HepG2 (cell line): ENCODE measurements around the gene OSGIN1. TPM values are rescaled to one million over a fixed set of nuclear protein-coding genes. Genes with fewer than 3 reads are reported as not detected.

Experiments used
- ATAC-seq: fragments of 200-7000 bp; cut with Tn5 transposase; 3 replicates; pipeline ENCODE4 v1.9.1; 2020; ENCODE audit warnings: mild to moderate bottlenecking, moderate library complexity
- BruUV-seq: library from RNA; stranded (reverse); fragments of 400-500 nt; replicated peaks from 2 replicates; lab custom pipeline; 2021; lab: Mats Ljungman, UMichigan
- CTCF ChIA-PET: fragments of 300-600 bp; formaldehyde crosslinking; extraction: SDS; loops from one replicate; lab custom pipeline; 2021; ENCODE audit warnings: low total read pairs, inconsistent platforms, low intra/inter-chr PET ratio; lab: Yijun Ruan, JAX
- POLR2A ChIA-PET: fragments of 350-600 bp; sonication (Branson Sonifier 250); formaldehyde crosslinking; loops from one replicate; lab custom pipeline; 2020; ENCODE audit warnings: antibody characterized with exemption, inconsistent platforms; lab: Yijun Ruan, JAX
- DNase-seq: peaks from one replicate; pipeline ENCODE4 v3.0.0-alpha.2; 2015; ENCODE audit warnings: low spot score
- FAIRE-seq: peaks from 3 replicates; lab custom pipeline; 2011; peaks lifted over from hg19 to GRCh38; lab: Jason Lieb, UNC
- H2AFZ ChIP-seq: one replicate; pipeline ENCODE4 v1.6.1; 2011; ENCODE audit warnings: low read length, inconsistent platforms
- H3K27ac ChIP-seq: fragments of 300-600 bp; 3 replicates; pipeline ENCODE4 v1.8.0; 2011; ENCODE audit warnings: mixed run types, mild to moderate bottlenecking, mixed read lengths, low read length, inconsistent platforms; ENCODE audit not compliant: insufficient read depth; ENCODE audit errors: extremely low read length
- H3K27me3 ChIP-seq, 2 experiments: fragments of 200-600 bp in 1 of 2; 2 replicates in 1 of 2; 3 replicates in 1 of 2; pipeline versions ENCODE4 v1.6.0 to v1.8.0; 2011; ENCODE audit warnings: low read length in 2 of 2, mild to moderate bottlenecking in 2 of 2, moderate library complexity in 2 of 2, inconsistent platforms in 1 of 2; ENCODE audit not compliant: insufficient read depth in 2 of 2, control insufficient read depth in 1 of 2
- H3K36me3 ChIP-seq, 2 experiments: fragments of 200-600 bp in 1 of 2; replicated peaks in 1 of 2; 2 replicates in 1 of 2; 3 replicates in 1 of 2; pipeline versions ENCODE4 v1.5.1 to v1.8.0; 2011; ENCODE audit warnings: low read length in 2 of 2, inconsistent platforms in 1 of 2; ENCODE audit not compliant: insufficient read depth in 2 of 2, control insufficient read depth in 1 of 2
- H3K4me1 ChIP-seq: 2 replicates; pipeline ENCODE4 v1.5.1; 2012; ENCODE audit warnings: low read length, inconsistent platforms; ENCODE audit not compliant: insufficient read depth
- H3K4me2 ChIP-seq: 2 replicates; pipeline ENCODE4 v1.6.0; 2011; ENCODE audit warnings: low read depth, low read length, inconsistent platforms
- H3K4me3 ChIP-seq, 3 experiments: fragments of 200-600 bp in 1 of 3; sonication (generic), shearing (Covaris generic) in 1 of 3; replicated peaks in 1 of 3; 2 replicates each; pipeline ENCODE4 v1.5.1; 2011 to 2016; ENCODE audit warnings: low read length in 3 of 3, inconsistent platforms in 2 of 3, low read depth in 2 of 3, mild to moderate bottlenecking in 2 of 3, control low read depth in 1 of 3, mixed read lengths in 1 of 3; ENCODE audit not compliant: insufficient read depth in 1 of 3
- H3K79me2 ChIP-seq: one replicate; pipeline ENCODE4 v1.6.1; 2011; ENCODE audit warnings: low read length, inconsistent platforms; ENCODE audit not compliant: insufficient read depth
- H3K9ac ChIP-seq: 2 replicates; pipeline ENCODE4 v1.6.0; 2011; ENCODE audit warnings: mild to moderate bottlenecking, low read depth, low read length, inconsistent platforms; ENCODE audit not compliant: insufficient read depth
- H3K9me3 ChIP-seq: 2 replicates; pipeline ENCODE4 v1.5.1; 2012; ENCODE audit warnings: mild to moderate bottlenecking, low read length
- H4K20me1 ChIP-seq: 2 replicates; pipeline ENCODE4 v1.6.0; 2011; ENCODE audit warnings: inconsistent platforms, mild to moderate bottlenecking, low read length, moderate library complexity; ENCODE audit not compliant: insufficient read depth
- HOXA3 ChIP-seq: sonication (generic); formaldehyde crosslinking; IDR thresholded peaks from 2 replicates; pipeline ENCODE4 v1.5.0; 2020; ENCODE audit warnings: missing genetic modification reagents
- KDM1A ChIP-seq: IDR thresholded peaks from 2 replicates; pipeline ENCODE4 v1.6.1; 2016; ENCODE audit warnings: missing compliant biosample characterization
- MEIS1 ChIP-seq: sonication (generic); formaldehyde crosslinking; IDR thresholded peaks from 2 replicates; pipeline ENCODE4 v1.9.0; 2021; ENCODE audit warnings: mild to moderate bottlenecking, missing genetic modification reagents, moderate library complexity, borderline replicate concordance
- STAT5B ChIP-seq: sonication (generic); formaldehyde crosslinking; IDR thresholded peaks from 2 replicates; pipeline ENCODE4 v1.4.0; 2020; ENCODE audit warnings: missing genetic modification reagents
- ZBTB38 ChIP-seq: sonication (generic); formaldehyde crosslinking; IDR thresholded peaks from 2 replicates; pipeline ENCODE4 v1.5.1; 2020; ENCODE audit warnings: mild to moderate bottlenecking, missing genetic modification reagents
- ZFP90 ChIP-seq: sonication (generic); formaldehyde crosslinking; IDR thresholded peaks from 2 replicates; pipeline ENCODE4 v1.8.0; 2022; ENCODE audit warnings: missing genetic modification reagents, mild to moderate bottlenecking, inconsistent platforms, borderline replicate concordance
- ZNF652 ChIP-seq: IDR thresholded peaks from 2 replicates; pipeline ENCODE4 v1.6.1; 2016; ENCODE audit warnings: low read depth, borderline replicate concordance
- ZNF883 ChIP-seq: sonication (generic); formaldehyde crosslinking; IDR thresholded peaks from 2 replicates; pipeline ENCODE4 v1.5.1; 2020; ENCODE audit warnings: mild to moderate bottlenecking, missing genetic modification reagents; ENCODE audit errors: not compliant biosample characterization
- whole genome bisulfite sequencing: methylation state at CpG from one replicate; pipeline ENCODE4 v1.1.6; 2017; ENCODE audit warnings: low lambda C conversion rate; 5-methylcytosine and 5-hydroxymethylcytosine counted together
- in situ Hi-C: cut with HindIII; loops from 2 replicates; pipeline ENCODE4 v1.10.0; 2017; ENCODE audit warnings: low pct_unique_long_range_greater_than_20kb; ENCODE audit not compliant: extremely low pct_ligation_motif_present
- intact Hi-C: fragments of 100-400 bp; cut with micrococcal nuclease; formaldehyde crosslinking; loops from one replicate; pipeline ENCODE4 v1.10.0; 2022; ENCODE audit not compliant: unreplicated experiment
- polyA plus RNA-seq, 8 experiments: library from polyadenylated mRNA; depleted of rRNA in 3 of 8; stranded (reverse) in 7 of 8; unstranded in 1 of 8; fragments of >200 nt; fragmentation: Illumina TruSeq in 4 of 8; extraction: Trizol in 4 of 8; gene quantifications; 2 replicates each; pipeline versions ENCODE4 v1.2.1 to v1.2.3, GENCODE V29; 2011 to 2016; ENCODE audit warnings: low read depth in 4 of 8, missing spikeins in 1 of 8, mixed read lengths in 1 of 8; ENCODE audit not compliant: insufficient read depth in 1 of 8
- total RNA-seq, 5 experiments: library from RNA; depleted of rRNA; stranded (reverse); fragments of >200 nt; fragmentation: Illumina TruSeq; extraction: Trizol; gene quantifications; 2 replicates each; pipeline ENCODE4 v1.2.3, GENCODE V29; 2016; ENCODE audit warnings: low read depth in 1 of 5
- TF ChIP-seq, protein P1 (sequence below): sonication (generic); formaldehyde crosslinking; IDR thresholded peaks from 2 replicates; pipeline ENCODE4 v1.4.0; 2020; ENCODE audit warnings: missing genetic modification reagents
- TF ChIP-seq, protein P2 (sequence below): sonication (generic); formaldehyde crosslinking; IDR thresholded peaks from 2 replicates; pipeline ENCODE4 v1.4.0; 2020; ENCODE audit warnings: low read depth, mild to moderate bottlenecking, missing genetic modification reagents
- TF ChIP-seq, protein P3 (sequence below): sonication (generic); formaldehyde crosslinking; IDR thresholded peaks from 2 replicates; pipeline ENCODE4 v1.4.0; 2020; ENCODE audit warnings: missing genetic modification reagents

OSGIN1 gene
- total and polyA plus RNA-seq, 2 of the 13 experiments (the other 11 are each of a cell fraction or from before 2014, with no cell fraction given): 20.5 to 27.1 TPM

DNA sequence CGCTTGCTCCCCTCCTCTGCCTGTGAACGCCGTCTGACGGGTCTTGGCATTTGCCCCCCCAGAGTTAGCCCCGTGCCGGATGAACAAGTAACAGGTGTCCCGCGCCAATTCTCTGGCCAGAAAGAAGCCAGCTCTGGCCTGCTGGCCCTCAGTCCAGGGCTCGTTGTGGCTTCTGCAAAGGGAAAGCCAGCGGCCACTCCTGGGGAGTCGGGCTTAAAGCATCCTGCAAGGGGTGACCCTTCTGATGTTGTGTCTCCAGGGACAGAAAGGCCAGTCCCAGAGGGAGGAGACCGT lies 18.4 kb upstream of the OSGIN1 start:
- H3K27me3 ChIP-seq: peaks cover 7 to 77% of the 10 kb centered on the region in 2 experiments; a peak in 4 of 5 replicates
- H2AFZ ChIP-seq: no peak overlapping the region
- intact Hi-C loops (no loop called here), in situ Hi-C loops (no loop called here)
- no TSS peak for BruUV-seq
- ChIA-PET POLR2A (interaction anchor here (1.1 to 3.9 kb wide), 3 partner anchors 9 to 22 kb away, joined by 3 to 16 read pairs (median 8); partner anchors contain the start of gene OSGIN1), CTCF (no interaction called here)
- ATAC-seq (no peak), FAIRE-seq (no peak), DNase-seq (no peak)
- WGBS: 68% methylated on average over 12 of the region's 12 CpGs
- no peaks in the 10 kb centered on the region for H4K20me1 ChIP-seq
- no peaks in the 10 kb centered on the region for H3K9me3 ChIP-seq
- H3K4me1 ChIP-seq: peaks cover 42% of the 10 kb centered on the region
- H3K27ac ChIP-seq: no peak overlapping the region
- no peak overlapping the region for H3K4me2 ChIP-seq
- H3K79me2 ChIP-seq: no peaks in the 10 kb centered on the region
- TF ChIP-seq ZBTB38 (CRISPR knock-in tag) (no peak), HOXA3 (CRISPR knock-in tag) (0 out of 2 replicates have a peak, but pooled peaks have one; percentile 8), ZNF652 (CRISPR knock-in tag) (no peak)
- no peak overlapping the region for H3K4me3 ChIP-seq
- H3K9ac ChIP-seq: no peak overlapping the region
- no peaks in the 10 kb centered on the region for H3K36me3 ChIP-seq

DNA sequence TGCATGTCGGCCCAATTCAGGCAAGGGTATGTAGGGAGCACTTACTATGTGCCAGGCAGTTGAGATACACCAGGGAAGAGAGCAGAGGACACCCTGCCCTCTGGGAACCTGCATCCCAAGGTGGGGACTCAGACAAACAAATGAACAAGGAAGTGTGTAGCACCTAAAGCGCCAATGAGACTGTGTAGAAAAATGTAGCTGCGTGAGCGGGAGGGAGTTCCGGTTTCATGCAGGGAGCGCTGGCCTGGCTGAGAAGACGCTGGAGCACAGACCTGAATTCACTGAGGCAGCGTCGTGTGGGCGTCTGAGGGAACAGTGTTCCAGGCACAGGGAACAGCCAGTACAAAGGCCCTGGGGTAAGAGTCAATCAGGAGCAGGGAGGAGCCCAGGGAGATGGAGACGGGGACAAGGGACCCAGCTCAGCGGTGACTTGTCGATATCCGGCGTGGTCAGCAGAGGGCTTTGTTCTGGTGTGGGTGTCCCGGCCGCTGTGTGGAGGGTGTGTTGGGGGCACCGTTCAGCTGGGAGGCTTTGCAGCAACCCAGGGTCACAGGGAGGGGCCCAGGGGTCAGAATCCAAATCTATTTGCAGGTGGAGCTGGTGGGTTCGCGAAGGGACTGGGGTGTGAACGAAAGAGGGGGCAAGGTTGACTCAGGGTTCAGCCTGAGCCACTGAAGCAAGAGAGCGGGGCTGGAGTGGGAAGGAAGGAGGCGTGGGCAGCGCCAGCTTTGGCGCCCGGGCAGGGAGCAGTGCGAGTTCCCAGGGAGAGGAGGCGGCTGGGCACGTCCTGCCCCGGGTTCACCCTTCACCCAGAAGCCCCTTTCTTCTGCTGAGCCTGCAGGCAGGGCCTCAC lies 17.8 kb upstream of the OSGIN1 start:
- Histone ChIP-seq H3K9me3 (no peaks in the 10 kb centered on the region), H3K4me2 (no peak overlapping the region), H3K9ac (no peak overlapping the region), H4K20me1 (no peaks in the 10 kb centered on the region), H3K36me3 (no peaks in the 10 kb centered on the region), H3K27me3 (peaks cover 5 to 73% of the 10 kb centered on the region in 2 experiments; a peak in 4 of 5 replicates), H2AFZ (no peak overlapping the region), H3K4me3 (no peak overlapping the region), H3K79me2 (no peaks in the 10 kb centered on the region), H3K4me1 (peaks cover 42% of the 10 kb centered on the region), H3K27ac (no peak overlapping the region)
- FAIRE-seq (no peak), DNase-seq (no peak), ATAC-seq (peak; percentile 36)
- WGBS: 44% methylated on average over 29 of the region's 30 CpGs
- ChIA-PET CTCF (no interaction called here), POLR2A (interaction anchor here (2.1 to 3.9 kb wide), 2 partner anchors 8 to 18 kb away, joined by 8 to 16 read pairs; partner anchors contain the start of gene OSGIN1)
- no TSS peak for BruUV-seq
- intact Hi-C loops (no loop called here), in situ Hi-C loops (no loop called here)
- TF ChIP-seq KDM1A (CRISPR knock-in tag) (0 out of 2 replicates have a peak, but pooled peaks have one; percentile 12), ZNF883 (CRISPR knock-in tag) (no peak), HOXA3 (CRISPR knock-in tag) (0 out of 2 replicates have a peak, but pooled peaks have one; percentile 6), ZFP90 (no peak), STAT5B (no peak), MEIS1 (CRISPR knock-in tag) (no peak)
- TF ChIP-seq, protein P1, sequence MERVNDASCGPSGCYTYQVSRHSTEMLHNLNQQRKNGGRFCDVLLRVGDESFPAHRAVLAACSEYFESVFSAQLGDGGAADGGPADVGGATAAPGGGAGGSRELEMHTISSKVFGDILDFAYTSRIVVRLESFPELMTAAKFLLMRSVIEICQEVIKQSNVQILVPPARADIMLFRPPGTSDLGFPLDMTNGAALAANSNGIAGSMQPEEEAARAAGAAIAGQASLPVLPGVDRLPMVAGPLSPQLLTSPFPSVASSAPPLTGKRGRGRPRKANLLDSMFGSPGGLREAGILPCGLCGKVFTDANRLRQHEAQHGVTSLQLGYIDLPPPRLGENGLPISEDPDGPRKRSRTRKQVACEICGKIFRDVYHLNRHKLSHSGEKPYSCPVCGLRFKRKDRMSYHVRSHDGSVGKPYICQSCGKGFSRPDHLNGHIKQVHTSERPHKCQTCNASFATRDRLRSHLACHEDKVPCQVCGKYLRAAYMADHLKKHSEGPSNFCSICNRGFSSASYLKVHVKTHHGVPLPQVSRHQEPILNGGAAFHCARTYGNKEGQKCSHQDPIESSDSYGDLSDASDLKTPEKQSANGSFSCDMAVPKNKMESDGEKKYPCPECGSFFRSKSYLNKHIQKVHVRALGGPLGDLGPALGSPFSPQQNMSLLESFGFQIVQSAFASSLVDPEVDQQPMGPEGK (CRISPR knock-in tag): 0 out of 2 replicates have a peak, but pooled peaks have one; percentile 24
- TF ChIP-seq, protein P2, sequence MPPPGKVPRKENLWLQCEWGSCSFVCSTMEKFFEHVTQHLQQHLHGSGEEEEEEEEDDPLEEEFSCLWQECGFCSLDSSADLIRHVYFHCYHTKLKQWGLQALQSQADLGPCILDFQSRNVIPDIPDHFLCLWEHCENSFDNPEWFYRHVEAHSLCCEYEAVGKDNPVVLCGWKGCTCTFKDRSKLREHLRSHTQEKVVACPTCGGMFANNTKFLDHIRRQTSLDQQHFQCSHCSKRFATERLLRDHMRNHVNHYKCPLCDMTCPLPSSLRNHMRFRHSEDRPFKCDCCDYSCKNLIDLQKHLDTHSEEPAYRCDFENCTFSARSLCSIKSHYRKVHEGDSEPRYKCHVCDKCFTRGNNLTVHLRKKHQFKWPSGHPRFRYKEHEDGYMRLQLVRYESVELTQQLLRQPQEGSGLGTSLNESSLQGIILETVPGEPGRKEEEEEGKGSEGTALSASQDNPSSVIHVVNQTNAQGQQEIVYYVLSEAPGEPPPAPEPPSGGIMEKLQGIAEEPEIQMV (CRISPR knock-in tag): no peak
- TF ChIP-seq, protein P3, sequence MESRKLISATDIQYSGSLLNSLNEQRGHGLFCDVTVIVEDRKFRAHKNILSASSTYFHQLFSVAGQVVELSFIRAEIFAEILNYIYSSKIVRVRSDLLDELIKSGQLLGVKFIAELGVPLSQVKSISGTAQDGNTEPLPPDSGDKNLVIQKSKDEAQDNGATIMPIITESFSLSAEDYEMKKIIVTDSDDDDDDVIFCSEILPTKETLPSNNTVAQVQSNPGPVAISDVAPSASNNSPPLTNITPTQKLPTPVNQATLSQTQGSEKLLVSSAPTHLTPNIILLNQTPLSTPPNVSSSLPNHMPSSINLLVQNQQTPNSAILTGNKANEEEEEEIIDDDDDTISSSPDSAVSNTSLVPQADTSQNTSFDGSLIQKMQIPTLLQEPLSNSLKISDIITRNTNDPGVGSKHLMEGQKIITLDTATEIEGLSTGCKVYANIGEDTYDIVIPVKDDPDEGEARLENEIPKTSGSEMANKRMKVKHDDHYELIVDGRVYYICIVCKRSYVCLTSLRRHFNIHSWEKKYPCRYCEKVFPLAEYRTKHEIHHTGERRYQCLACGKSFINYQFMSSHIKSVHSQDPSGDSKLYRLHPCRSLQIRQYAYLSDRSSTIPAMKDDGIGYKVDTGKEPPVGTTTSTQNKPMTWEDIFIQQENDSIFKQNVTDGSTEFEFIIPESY: peak; percentile 48; the same call in 1 of the 2 replicates
